K562 (cell line): ENCODE data around the gene C9orf50. TPM values are rescaled to one million over a fixed set of nuclear protein-coding genes. Genes with fewer than 3 reads are reported as not detected.
A peak's percentile ranks its signal among the peaks of the same experiment; 100 is the strongest.

ENCODE experiments used
- BRD9 ChIP-seq: fragments of 450-650 bp; IDR thresholded peaks from 2 replicates; pipeline ENCODE4 v1.6.1; 2018; ENCODE audit warnings: low read depth; ENCODE audit not compliant: partially characterized antibody
- CBFA2T2 ChIP-seq: fragments of 450-650 bp; conservative IDR thresholded peaks from 2 replicates; pipeline ENCODE4 v1.6.1; 2017; ENCODE audit warnings: mild to moderate bottlenecking
- EHMT2 ChIP-seq: fragments of 450-650 bp; IDR thresholded peaks from 2 replicates; pipeline ENCODE4 v1.6.1; 2018; ENCODE audit warnings: antibody characterized with exemption
- EP300 ChIP-seq: IDR thresholded peaks from 2 replicates; pipeline ENCODE4 v1.6.1; 2012; ENCODE audit warnings: low read length, improper control_type of control experiment
- ESRRB ChIP-seq: fragments of 250-450 bp; sonication (Bioruptor Pico); IDR thresholded peaks from 2 replicates; pipeline ENCODE4 v1.5.0; 2020; ENCODE audit warnings: mild to moderate bottlenecking, moderate library complexity, borderline replicate concordance
- ETV5 ChIP-seq: sonication (generic); formaldehyde crosslinking; IDR thresholded peaks from 2 replicates; pipeline ENCODE4 v1.4.0; 2020; ENCODE audit warnings: low read depth, mild to moderate bottlenecking, missing genetic modification reagents
- FOXP1 ChIP-seq: sonication (generic); formaldehyde crosslinking; IDR thresholded peaks from 2 replicates; pipeline ENCODE4 v1.8.0; 2022; ENCODE audit warnings: mild to moderate bottlenecking, missing genetic modification reagents
- FUS ChIP-seq: fragments of 200-400 bp; formaldehyde crosslinking; optimal IDR thresholded peaks from 2 replicates; pipeline ENCODE3; 2017; ENCODE audit warnings: low read depth, low read length
- HDAC3 ChIP-seq: fragments of 450-650 bp; IDR thresholded peaks from 2 replicates; pipeline ENCODE4 v1.6.1; 2018; ENCODE audit warnings: borderline replicate concordance, mild to moderate bottlenecking, moderate library complexity; ENCODE audit not compliant: partially characterized antibody
- MBD2 ChIP-seq: sonication (generic); IDR thresholded peaks from 2 replicates; pipeline ENCODE4 v1.6.1; 2016; ENCODE audit warnings: low read depth, borderline replicate concordance
- MTF1 ChIP-seq: fragments of 250-450 bp; sonication (Bioruptor Pico); IDR thresholded peaks from 2 replicates; pipeline ENCODE4 v1.9.0; 2021; ENCODE audit warnings: moderate library complexity, mild to moderate bottlenecking, inconsistent platforms, borderline replicate concordance
- NBN ChIP-seq: fragments of 450-650 bp; IDR thresholded peaks from 2 replicates; pipeline ENCODE4 v1.6.1; 2016; ENCODE audit warnings: low read depth, mild to moderate bottlenecking
- NFE2L1 ChIP-seq: fragments of 450-650 bp; IDR thresholded peaks from 2 replicates; pipeline ENCODE4 v1.6.1; 2016; ENCODE audit warnings: missing genetic modification characterization, low read depth, mild to moderate bottlenecking, missing compliant biosample characterization, moderate library complexity, borderline replicate concordance
- NONO ChIP-seq, 2 experiments: fragments of 200-400 bp in 1 of 2; fragments of 450-650 bp in 1 of 2; formaldehyde crosslinking in 1 of 2; IDR thresholded peaks; 2 replicates each; pipeline ENCODE4 v1.6.1; 2017; ENCODE audit warnings: low read depth in 2 of 2, mild to moderate bottlenecking in 2 of 2, moderate library complexity in 2 of 2, low read length in 1 of 2
- PHTF2 ChIP-seq: fragments of 250-450 bp; sonication (Bioruptor Pico); IDR thresholded peaks from 2 replicates; pipeline ENCODE4 v1.5.0; 2021; ENCODE audit warnings: mild to moderate bottlenecking
- RREB1 ChIP-seq: fragments of 250-450 bp; sonication (Bioruptor Pico); IDR thresholded peaks from 2 replicates; pipeline ENCODE4 v1.4.0; 2020
- TAF15 ChIP-seq: fragments of 200-400 bp; formaldehyde crosslinking; IDR thresholded peaks from 2 replicates; pipeline ENCODE4 v1.6.1; 2017; ENCODE audit warnings: mild to moderate bottlenecking, low read depth, low read length, moderate library complexity
- TSC22D4 ChIP-seq: fragments of 450-650 bp; IDR thresholded peaks from 2 replicates; pipeline ENCODE4 v1.6.1; 2016; ENCODE audit warnings: missing genetic modification characterization, missing biosample characterization, control low read depth
- ZBTB7A ChIP-seq: IDR thresholded peaks from 2 replicates; pipeline ENCODE4 v1.6.1; 2011; ENCODE audit warnings: low read depth, mild to moderate bottlenecking, low read length, moderate library complexity, borderline replicate concordance; ENCODE audit not compliant: control insufficient read depth
- ZNF184 ChIP-seq: sonication (generic); formaldehyde crosslinking; IDR thresholded peaks from 2 replicates; pipeline ENCODE4 v1.5.0; 2020; ENCODE audit warnings: missing genetic modification reagents
- ZNF707 ChIP-seq: fragments of 250-450 bp; sonication (Bioruptor Pico); conservative IDR thresholded peaks from 2 replicates; pipeline ENCODE4 v1.8.0; 2022; ENCODE audit warnings: inconsistent platforms, mild to moderate bottlenecking, moderate library complexity
- ZNF764 ChIP-seq: fragments of 250-450 bp; sonication (Bioruptor Pico); IDR thresholded peaks from 2 replicates; pipeline ENCODE4 v1.4.0; 2020; ENCODE audit warnings: low read depth, mild to moderate bottlenecking, moderate library complexity
- polyA plus RNA-seq, 8 experiments: library from polyadenylated mRNA; depleted of rRNA in 4 of 8; stranded (reverse) in 5 of 8; unstranded in 3 of 8; fragments of >200 nt; fragmentation: Nextera tagmentation in 2 of 8; fragmentation: Illumina TruSeq in 1 of 8; extraction: Ambion mirVana in 2 of 8; extraction: Trizol in 1 of 8; gene quantifications; 2 replicates each; pipeline versions ENCODE4 v1.2.1 to v1.2.3, GENCODE V29; 2011 to 2014; ENCODE audit warnings: inconsistent platforms in 1 of 8, missing spikeins in 1 of 8
- total RNA-seq, 7 experiments: library from RNA; depleted of rRNA in 6 of 7; stranded (reverse); fragments of >200 nt in 6 of 7; fragmentation: Illumina TruSeq in 2 of 7; extraction: Trizol in 2 of 7; gene quantifications; 2 replicates each; pipeline versions ENCODE4 v1.2.1 to v1.2.3, GENCODE V29; 2011 to 2021; ENCODE audit warnings: low replicate concordance in 1 of 7

The C9orf50 gene
- total and polyA plus RNA-seq, 9 of the 15 experiments (the other 6 are each of a cell fraction or from before 2014, with no cell fraction given), result not detected

- TF ChIP-seq RREB1 (CRISPR knock-in tag) (0 out of 2 replicates have a peak, but pooled peaks have one; percentile 7), EP300 (peak; percentile 50), ZNF707 (CRISPR knock-in tag) (no peak), ZNF184 (CRISPR knock-in tag) (no peak), NBN (no peak), TSC22D4 (tag) (no peak), HDAC3 (no peak), FUS (no peak), ZBTB7A (peak; percentile 71; the same call in 1 of the 2 replicates), MBD2 (0 out of 2 replicates have a peak, but pooled peaks have one; percentile 46), PHTF2 (no peak), FOXP1 (CRISPR knock-in tag) (peak; percentile 98), MTF1 (CRISPR knock-in tag) (no peak), NFE2L1 (tag) (no peak), TAF15 (no peak), EHMT2 (no peak), CBFA2T2 (no peak; the same call in 1 of the 2 replicates), ESRRB (no peak), ZNF764 (CRISPR knock-in tag) (no peak), ETV5 (CRISPR knock-in tag) (peak; percentile 93), NONO (IDR thresholded peaks at IDR 0.05; ENCODE audit: low read depth in 2 of 2, low read length in 1 of 2) (peak in 1 of 2 experiments; percentile 91; a peak in 3 of 4 replicates), BRD9 (no peak)
Measured at GRCh38 chr9:129641750-129642585, 21.1 kb upstream of the C9orf50 start, which contains the start of gene ASB6 (continued).
